Naive thymus-derived CD4-positive, alpha-beta T cell (primary cell): ENCODE measurements around the gene CAMK1D. TPM values are rescaled to one million over a fixed set of nuclear protein-coding genes. Genes with fewer than 3 reads are reported as not detected.

Experiments used
- ATAC-seq: fragments of 150-1000 bp; cut with Tn5 transposase; 2 replicates; pipeline ENCODE4 v1.10.0; 2021; ENCODE audit warnings: mild to moderate bottlenecking, moderate library complexity
- CTCF ChIA-PET: fragments of 350-600 bp; sonication (Branson Sonifier 250); formaldehyde crosslinking; loops from one replicate; lab custom pipeline; 2021; ENCODE audit warnings: antibody characterized with exemption; lab: Charles Lee
- POLR2A ChIA-PET: fragments of 350-600 bp; sonication (Branson Sonifier 250); formaldehyde crosslinking; loops from one replicate; lab custom pipeline; 2021; ENCODE audit warnings: antibody characterized with exemption, inconsistent platforms; lab: Charles Lee
- DNase-seq, 9 donors: peaks; one replicate each; pipeline versions ENCODE4 v3.0.0 to v3.0.0-alpha.2; 2020 to 2022; ENCODE audit warnings: mixed read lengths in 1 of 9
- H3K27ac ChIP-seq: one replicate; pipeline ENCODE4 v1.7.0; 2013; ENCODE audit warnings: mild to moderate bottlenecking, low read depth, low read length, moderate library complexity
- H3K27me3 ChIP-seq, 2 donors: one replicate each; pipeline ENCODE4 v1.7.0; 2013; ENCODE audit warnings: low read length in 2 of 2, mild to moderate bottlenecking in 2 of 2, moderate library complexity in 2 of 2; ENCODE audit not compliant: control insufficient read depth in 2 of 2, insufficient read depth in 2 of 2
- H3K36me3 ChIP-seq, 3 experiments: 1 replicate in 2 of 3; 2 replicates in 1 of 3; pipeline ENCODE4 v1.7.0; 2013; ENCODE audit warnings: low read length in 3 of 3, mild to moderate bottlenecking in 3 of 3, moderate library complexity in 1 of 3; ENCODE audit not compliant: insufficient read depth in 3 of 3, control insufficient read depth in 2 of 3
- H3K4me1 ChIP-seq, 2 donors: one replicate each; pipeline ENCODE4 v1.7.0; 2013; ENCODE audit warnings: low read length in 2 of 2, mild to moderate bottlenecking in 2 of 2, moderate library complexity in 1 of 2; ENCODE audit not compliant: control insufficient read depth in 2 of 2, insufficient read depth in 2 of 2
- H3K4me3 ChIP-seq: 2 replicates; pipeline ENCODE4 v1.7.0; 2013; ENCODE audit warnings: mild to moderate bottlenecking, low read length
- H3K9me3 ChIP-seq, 3 experiments: 1 replicate in 2 of 3; 2 replicates in 1 of 3; pipeline ENCODE4 v1.7.0; 2013; ENCODE audit warnings: low read length in 3 of 3; ENCODE audit not compliant: control insufficient read depth in 2 of 3
- H3K27ac Mint-ChIP-seq, 9 donors: one replicate each; pipeline ENCODE4 v1.8.0; 2020 to 2022; ENCODE audit warnings: mixed read lengths in 9 of 9, mild to moderate bottlenecking in 8 of 9, moderate library complexity in 5 of 9, inconsistent platforms in 2 of 9
- H3K27me3 Mint-ChIP-seq, 5 donors: one replicate each; pipeline ENCODE4 v1.8.0; 2021 to 2022; ENCODE audit warnings: mixed read lengths in 5 of 5, mild to moderate bottlenecking in 1 of 5
- H3K36me3 Mint-ChIP-seq, 5 donors: one replicate each; pipeline ENCODE4 v1.8.0; 2020 to 2022; ENCODE audit warnings: mixed read lengths in 5 of 5, mild to moderate bottlenecking in 3 of 5, inconsistent platforms in 1 of 5
- H3K4me1 Mint-ChIP-seq, 7 donors: one replicate each; pipeline ENCODE4 v1.8.0; 2020 to 2022; ENCODE audit warnings: mixed read lengths in 7 of 7, mild to moderate bottlenecking in 3 of 7, inconsistent platforms in 1 of 7
- H3K4me3 Mint-ChIP-seq, 10 donors: one replicate each; pipeline ENCODE4 v1.8.0; 2020 to 2022; ENCODE audit warnings: mild to moderate bottlenecking in 10 of 10, mixed read lengths in 10 of 10, moderate library complexity in 6 of 10, inconsistent platforms in 2 of 10
- H3K9me3 Mint-ChIP-seq, 11 donors: one replicate each; pipeline ENCODE4 v1.8.0; 2020 to 2022; ENCODE audit warnings: mixed read lengths in 11 of 11, mild to moderate bottlenecking in 4 of 11, inconsistent platforms in 1 of 11, moderate library complexity in 1 of 11
- intact Hi-C, 2 donors: fragments of 100-400 bp; cut with micrococcal nuclease; formaldehyde crosslinking; loops; one replicate each; pipeline ENCODE4 v1.15.1; 2023
- polyA plus RNA-seq, 2 donors: library from polyadenylated mRNA; unstranded; fragments of 300-500 nt; fragmentation: Illumina TruSeq; gene quantifications; one replicate each; pipeline ENCODE4 v1.2.3, GENCODE V29; 2021
- total RNA-seq, 6 experiments: library from RNA in 5 of 6; stranded (reverse) in 5 of 6; gene quantifications; 1 replicate in 5 of 6; 2 replicates in 1 of 6; pipeline ENCODE4 v1.2.3 and lab custom pipeline; 2021 to 2026

The CAMK1D gene
- total and polyA plus RNA-seq, 7 experiments from 2014 or later: 12.5 to 43.2 (median 18.6) TPM

- ChIA-PET CTCF (interaction anchor here (0.6 to 0.7 kb wide), 2 partner anchors 23 to 124 kb away, joined by 3 read pairs; no protein-coding TSS in a partner anchor), POLR2A (no interaction called here)
- no peaks in the 10 kb centered on the region for H3K4me1 ChIP-seq
- ATAC-seq: no peak
- peaks cover 0 to 3% (median 0%) of the 10 kb centered on the region in 7 donors for H3K4me1 Mint-ChIP-seq
- no peak overlapping the region for H3K4me3 Mint-ChIP-seq
- DNase-seq: no peak
- intact Hi-C loops: no loop called here
- H3K27ac Mint-ChIP-seq: peak overlapping the region in 1 of 9 donors; percentile 12
- H3K27me3 ChIP-seq: no peaks in the 10 kb centered on the region
- no peaks in the 10 kb centered on the region for H3K9me3 Mint-ChIP-seq
- H3K36me3 Mint-ChIP-seq: no peaks in the 10 kb centered on the region
- no peaks in the 10 kb centered on the region for H3K9me3 ChIP-seq
- H3K4me3 ChIP-seq: no peak overlapping the region
- no peaks in the 10 kb centered on the region for H3K27me3 Mint-ChIP-seq
- H3K36me3 ChIP-seq: no peaks in the 10 kb centered on the region
- no peak overlapping the region for H3K27ac ChIP-seq
These were observed 30.3 kb upstream of the CAMK1D start for GRCh38 chr10:12319076-12319475.

- Histone ChIP-seq H3K4me1 (no peaks in the 10 kb centered on the region), H3K27ac (no peak overlapping the region), H3K9me3 (no peaks in the 10 kb centered on the region), H3K4me3 (no peak overlapping the region), H3K36me3 (no peaks in the 10 kb centered on the region), H3K27me3 (no peaks in the 10 kb centered on the region)
- no peak for DNase-seq
- intact Hi-C loops: no loop called here
- H3K36me3 Mint-ChIP-seq: no peaks in the 10 kb centered on the region
- H3K27me3 Mint-ChIP-seq: no peaks in the 10 kb centered on the region
- H3K4me1 Mint-ChIP-seq: peaks cover 0 to 3% (median 0%) of the 10 kb centered on the region in 7 donors
- H3K9me3 Mint-ChIP-seq: no peaks in the 10 kb centered on the region
- POLR2A ChIA-PET: no interaction called here
- no peak overlapping the region for H3K4me3 Mint-ChIP-seq
- CTCF ChIA-PET: no interaction called here
- H3K27ac Mint-ChIP-seq: peak overlapping the region in 1 of 9 donors; percentile 72
- no peak for ATAC-seq
These were observed 28.5 kb upstream of the CAMK1D start for GRCh38 chr10:12320892-12321291.

- CTCF ChIA-PET: no interaction called here
- H3K36me3 Mint-ChIP-seq: no peaks in the 10 kb centered on the region
- POLR2A ChIA-PET: no interaction called here
These were observed 27.7 kb upstream of the CAMK1D start for GRCh38 chr10:12321641-12322040.

GRCh38 chr10:12322583-12323131 is 26.7 kb upstream of the CAMK1D start:
- intact Hi-C loops: loop anchor here in 1 of 2 donors (2.0 kb wide), 1 partner anchor 26 kb away; the partner anchor contains the start of gene CAMK1D
- Histone ChIP-seq H3K36me3 (no peaks in the 10 kb centered on the region), H3K27me3 (no peaks in the 10 kb centered on the region), H3K4me3 (no peak overlapping the region), H3K27ac (no peak overlapping the region), H3K4me1 (no peaks in the 10 kb centered on the region), H3K9me3 (no peaks in the 10 kb centered on the region)
- Mint-ChIP-seq H3K36me3 (no peaks in the 10 kb centered on the region), H3K27ac (no peak overlapping the region), H3K4me3 (no peak overlapping the region), H3K27me3 (no peaks in the 10 kb centered on the region), H3K4me1 (peaks cover 0 to 7% (median 5%) of the 10 kb centered on the region in 7 donors), H3K9me3 (no peaks in the 10 kb centered on the region)
- no peak for DNase-seq
- ATAC-seq: no peak
- ChIA-PET POLR2A (interaction anchor here (0.6 kb wide), 1 partner anchor 378 kb away, joined by 3 read pairs; no protein-coding TSS in a partner anchor), CTCF (no interaction called here)

More at GRCh38 chr10:12321641-12322040, 27.7 kb upstream of the CAMK1D start:
- Mint-ChIP-seq H3K27me3 (no peaks in the 10 kb centered on the region), H3K4me1 (peaks cover 0 to 7% (median 3%) of the 10 kb centered on the region in 7 donors), H3K9me3 (no peaks in the 10 kb centered on the region), H3K27ac (peak overlapping the region in 1 of 9 donors; percentile 38), H3K4me3 (no peak overlapping the region)
- Histone ChIP-seq H3K27ac (no peak overlapping the region), H3K27me3 (no peaks in the 10 kb centered on the region), H3K4me3 (no peak overlapping the region), H3K36me3 (no peaks in the 10 kb centered on the region), H3K9me3 (no peaks in the 10 kb centered on the region), H3K4me1 (no peaks in the 10 kb centered on the region)
- no peak for DNase-seq
- intact Hi-C loops: loop anchor here in 1 of 2 donors (2.0 kb wide), 1 partner anchor 27 kb away; the partner anchor contains the start of gene CAMK1D
- no peak for ATAC-seq

GRCh38 chr10:12324530-12324929 is 24.8 kb upstream of the CAMK1D start:
- no peaks in the 10 kb centered on the region for H3K27me3 ChIP-seq
- ATAC-seq (no peak), DNase-seq (no peak)
- peaks cover 0 to 7% (median 4%) of the 10 kb centered on the region in 7 donors for H3K4me1 Mint-ChIP-seq
- H3K9me3 Mint-ChIP-seq: no peaks in the 10 kb centered on the region
- H3K4me3 ChIP-seq: no peak overlapping the region
- no peaks in the 10 kb centered on the region for H3K9me3 ChIP-seq
- POLR2A ChIA-PET: no interaction called here
- intact Hi-C loops: no loop called here
- no peak overlapping the region for H3K27ac Mint-ChIP-seq
- H3K27ac ChIP-seq: no peak overlapping the region
- H3K36me3 Mint-ChIP-seq: no peaks in the 10 kb centered on the region
- H3K4me1 ChIP-seq: no peaks in the 10 kb centered on the region
- CTCF ChIA-PET: interaction anchor here (0.6 kb wide), 1 partner anchor 566 kb away, joined by 3 read pairs; no protein-coding TSS in a partner anchor
- H3K36me3 ChIP-seq: no peaks in the 10 kb centered on the region
- no peak overlapping the region for H3K4me3 Mint-ChIP-seq
- H3K27me3 Mint-ChIP-seq: no peaks in the 10 kb centered on the region

GRCh38 chr10:12327074-12327473 is 22.3 kb upstream of the CAMK1D start:
- H3K27ac Mint-ChIP-seq: no peak overlapping the region
- DNase-seq (no peak), ATAC-seq (no peak)
- no peaks in the 10 kb centered on the region for H3K9me3 Mint-ChIP-seq
- intact Hi-C loops: no loop called here
- Histone ChIP-seq H3K4me1 (no peaks in the 10 kb centered on the region), H3K4me3 (no peak overlapping the region), H3K36me3 (no peaks in the 10 kb centered on the region), H3K9me3 (no peaks in the 10 kb centered on the region), H3K27me3 (no peaks in the 10 kb centered on the region), H3K27ac (no peak overlapping the region)
- ChIA-PET POLR2A (interaction anchor here (0.6 kb wide), 1 partner anchor 129 kb away, joined by 3 read pairs; no protein-coding TSS in a partner anchor), CTCF (no interaction called here)
- no peaks in the 10 kb centered on the region for H3K36me3 Mint-ChIP-seq
- H3K4me3 Mint-ChIP-seq: no peak overlapping the region
- H3K4me1 Mint-ChIP-seq: peaks cover 0 to 7% (median 2%) of the 10 kb centered on the region in 7 donors
- H3K27me3 Mint-ChIP-seq: no peaks in the 10 kb centered on the region

- no peak overlapping the region for H3K27ac Mint-ChIP-seq
- Histone ChIP-seq H3K36me3 (no peaks in the 10 kb centered on the region), H3K4me3 (no peak overlapping the region), H3K27ac (no peak overlapping the region), H3K27me3 (no peaks in the 10 kb centered on the region), H3K4me1 (no peaks in the 10 kb centered on the region), H3K9me3 (no peaks in the 10 kb centered on the region)
- H3K4me1 Mint-ChIP-seq: peaks cover 0 to 7% (median 2%) of the 10 kb centered on the region in 7 donors
- no peaks in the 10 kb centered on the region for H3K27me3 Mint-ChIP-seq
- H3K36me3 Mint-ChIP-seq: no peaks in the 10 kb centered on the region
- CTCF ChIA-PET: interaction anchor here (0.6 kb wide), 1 partner anchor 1572 kb away, joined by 4 read pairs; no protein-coding TSS in a partner anchor
- H3K4me3 Mint-ChIP-seq: no peak overlapping the region
- DNase-seq (no peak), ATAC-seq (no peak)
- no peaks in the 10 kb centered on the region for H3K9me3 Mint-ChIP-seq
- intact Hi-C loops: no loop called here
- POLR2A ChIA-PET: no interaction called here
These were observed 21.9 kb upstream of the CAMK1D start for GRCh38 chr10:12327476-12327875.
